T-helper 1 cell treated with Interleukin-12 subunit alpha and Interleukin-12 subunit beta and Interleukin-4 antibody, amounts not matched to agents 30 μg/mL and 1 μg/mL, for 36 hours (primary cell): ENCODE data around the gene TUFT1.

Experiments
- H3K27ac Mint-ChIP-seq: one replicate; pipeline ENCODE4 v1.8.0; 2021; ENCODE audit warnings: mild to moderate bottlenecking, mixed read lengths
- H3K27me3 Mint-ChIP-seq: one replicate; pipeline ENCODE4 v1.8.0; 2021; ENCODE audit warnings: low read depth, mixed read lengths
- H3K36me3 Mint-ChIP-seq: one replicate; pipeline ENCODE4 v1.8.0; 2021; ENCODE audit warnings: low read depth, mixed read lengths
- H3K4me1 Mint-ChIP-seq: one replicate; pipeline ENCODE4 v1.8.0; 2021; ENCODE audit warnings: low read depth, mixed read lengths
- H3K4me3 Mint-ChIP-seq: one replicate; pipeline ENCODE4 v1.8.0; 2021; ENCODE audit warnings: mild to moderate bottlenecking, moderate library complexity, mixed read lengths
- H3K9me3 Mint-ChIP-seq: one replicate; pipeline ENCODE4 v1.8.0; 2021; ENCODE audit warnings: mixed read lengths

The TUFT1 gene

GRCh38 chr1:151540021-151540981 lies at the start of gene TUFT1:
TUFT1 (plus strand) TSS chr1:151540309; CDS start chr1:151540367, 58 bp downstream.
- H3K36me3 Mint-ChIP-seq: no peaks in the 10 kb centered on the region
- H3K9me3 Mint-ChIP-seq: no peaks in the 10 kb centered on the region
- peak within 1 kb of the TSS; percentile 57 for H3K27ac Mint-ChIP-seq
- H3K4me3 Mint-ChIP-seq: peak within 1 kb of the TSS; percentile 90
- peaks cover 19% of the 10 kb centered on the region for H3K4me1 Mint-ChIP-seq
- H3K27me3 Mint-ChIP-seq: peaks cover 6% of the 10 kb centered on the region

GRCh38 chr1:151491641-151492040 lies 48.5 kb upstream of the TUFT1 start:
- H3K9me3 Mint-ChIP-seq: no peaks in the 10 kb centered on the region
- no peak overlapping the region for H3K27ac Mint-ChIP-seq
- H3K4me3 Mint-ChIP-seq: no peak overlapping the region

GRCh38 chr1:151492120-151492519 lies 48.0 kb upstream of the TUFT1 start:
- Mint-ChIP-seq H3K4me1 (peaks cover 1% of the 10 kb centered on the region), H3K4me3 (no peak overlapping the region), H3K9me3 (no peaks in the 10 kb centered on the region), H3K27ac (no peak overlapping the region), H3K36me3 (no peaks in the 10 kb centered on the region), H3K27me3 (no peaks in the 10 kb centered on the region)

More at GRCh38 chr1:151491641-151492040, 48.5 kb upstream of the TUFT1 start:
- H3K27me3 Mint-ChIP-seq: peaks cover under 1% of the 10 kb centered on the region
- H3K36me3 Mint-ChIP-seq: no peaks in the 10 kb centered on the region
- H3K4me1 Mint-ChIP-seq: peaks cover 1% of the 10 kb centered on the region

- Mint-ChIP-seq H3K9me3 (no peaks in the 10 kb centered on the region), H3K4me1 (peaks cover 1% of the 10 kb centered on the region), H3K27me3 (no peaks in the 10 kb centered on the region), H3K4me3 (no peak overlapping the region), H3K27ac (no peak overlapping the region), H3K36me3 (no peaks in the 10 kb centered on the region)
These were observed 47.1 kb upstream of the TUFT1 start for GRCh38 chr1:151493042-151493441.

DNA sequence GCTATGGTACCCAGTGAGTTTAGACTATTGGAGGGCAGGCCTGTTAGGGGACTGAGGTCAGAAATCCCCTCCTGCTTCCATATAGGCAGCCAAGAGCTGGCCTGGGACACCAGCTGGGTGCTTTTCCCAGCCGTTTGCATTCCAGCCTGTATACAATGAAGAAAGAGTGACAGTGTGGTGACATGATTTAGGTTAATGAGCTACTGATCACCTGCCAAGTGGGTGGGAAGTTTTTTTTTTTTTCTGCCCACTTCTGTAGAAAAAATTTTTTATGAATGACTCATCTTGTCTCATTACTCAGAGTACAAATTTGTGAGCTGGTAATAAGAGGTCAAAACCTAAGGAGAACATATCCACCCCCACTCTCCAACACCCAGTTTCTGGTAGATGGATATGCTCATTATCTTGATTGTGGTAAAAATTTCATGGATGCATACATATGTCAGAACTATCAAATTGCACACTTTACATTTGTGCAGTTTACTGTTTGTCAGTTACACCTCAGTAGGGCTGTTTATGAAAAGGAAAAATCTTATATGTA lies 45.3 kb upstream of the TUFT1 start:
- Mint-ChIP-seq H3K9me3 (no peaks in the 10 kb centered on the region), H3K36me3 (no peaks in the 10 kb centered on the region), H3K4me1 (peaks cover 1% of the 10 kb centered on the region), H3K27me3 (no peaks in the 10 kb centered on the region), H3K4me3 (no peak overlapping the region), H3K27ac (no peak overlapping the region)

GRCh38 chr1:151495316-151495715 lies 44.8 kb upstream of the TUFT1 start:
- peaks cover 1% of the 10 kb centered on the region for H3K4me1 Mint-ChIP-seq
- H3K4me3 Mint-ChIP-seq: no peak overlapping the region
- no peaks in the 10 kb centered on the region for H3K27me3 Mint-ChIP-seq
- H3K36me3 Mint-ChIP-seq: no peaks in the 10 kb centered on the region
- H3K9me3 Mint-ChIP-seq: no peaks in the 10 kb centered on the region
- no peak overlapping the region for H3K27ac Mint-ChIP-seq

DNA sequence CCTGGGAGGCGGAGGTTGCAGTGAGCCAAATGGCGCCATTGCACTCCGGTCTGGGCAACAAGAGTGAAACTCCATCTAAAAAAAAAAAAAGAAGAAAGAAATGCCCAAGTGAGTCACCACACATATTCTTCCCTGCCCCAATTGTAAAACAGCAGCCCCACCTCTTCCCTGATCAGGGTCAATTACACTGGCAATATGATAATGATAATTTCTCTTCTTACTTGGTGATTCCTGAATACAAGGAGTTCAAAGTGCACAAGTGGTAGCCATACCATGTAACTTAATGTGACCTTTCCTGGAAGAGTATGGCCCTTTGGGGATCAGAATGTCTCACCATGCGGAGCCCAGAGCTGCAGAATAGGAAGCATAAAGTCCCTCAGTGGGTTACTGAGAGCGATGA lies 40.7 kb upstream of the TUFT1 start:
- H3K27ac Mint-ChIP-seq: no peak overlapping the region
- H3K4me1 Mint-ChIP-seq: peaks cover 1% of the 10 kb centered on the region
- no peaks in the 10 kb centered on the region for H3K9me3 Mint-ChIP-seq
- H3K4me3 Mint-ChIP-seq: no peak overlapping the region
- H3K27me3 Mint-ChIP-seq: peaks cover 3% of the 10 kb centered on the region
- no peaks in the 10 kb centered on the region for H3K36me3 Mint-ChIP-seq

DNA sequence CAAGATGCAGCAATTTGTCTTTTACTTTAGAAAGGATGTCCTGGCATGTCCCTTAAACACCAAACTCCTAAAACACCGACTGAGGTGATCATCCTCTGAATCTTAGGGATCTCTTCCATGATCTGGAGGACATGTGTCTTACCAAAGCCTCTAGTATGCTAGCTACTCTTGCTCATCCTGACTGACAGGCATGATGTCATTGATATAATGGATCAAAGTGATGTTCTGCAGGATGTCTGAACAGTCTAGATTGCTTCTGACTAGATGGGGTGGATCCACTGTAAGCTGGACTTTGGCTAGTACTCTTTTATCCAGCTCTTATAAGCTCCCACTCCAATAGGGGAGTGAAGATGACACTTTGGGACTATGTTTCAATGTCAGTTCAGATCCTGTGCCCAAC lies 40.2 kb upstream of the TUFT1 start:
- Mint-ChIP-seq H3K9me3 (no peaks in the 10 kb centered on the region), H3K27ac (no peak overlapping the region), H3K36me3 (no peaks in the 10 kb centered on the region), H3K27me3 (peaks cover 3% of the 10 kb centered on the region), H3K4me1 (peaks cover 1% of the 10 kb centered on the region), H3K4me3 (no peak overlapping the region)

- Mint-ChIP-seq H3K4me1 (no peaks in the 10 kb centered on the region), H3K36me3 (no peaks in the 10 kb centered on the region), H3K27ac (no peak overlapping the region), H3K4me3 (no peak overlapping the region), H3K27me3 (peaks cover 12% of the 10 kb centered on the region), H3K9me3 (no peaks in the 10 kb centered on the region)
These were observed 38.6 kb upstream of the TUFT1 start for GRCh38 chr1:151501474-151501873.

DNA sequence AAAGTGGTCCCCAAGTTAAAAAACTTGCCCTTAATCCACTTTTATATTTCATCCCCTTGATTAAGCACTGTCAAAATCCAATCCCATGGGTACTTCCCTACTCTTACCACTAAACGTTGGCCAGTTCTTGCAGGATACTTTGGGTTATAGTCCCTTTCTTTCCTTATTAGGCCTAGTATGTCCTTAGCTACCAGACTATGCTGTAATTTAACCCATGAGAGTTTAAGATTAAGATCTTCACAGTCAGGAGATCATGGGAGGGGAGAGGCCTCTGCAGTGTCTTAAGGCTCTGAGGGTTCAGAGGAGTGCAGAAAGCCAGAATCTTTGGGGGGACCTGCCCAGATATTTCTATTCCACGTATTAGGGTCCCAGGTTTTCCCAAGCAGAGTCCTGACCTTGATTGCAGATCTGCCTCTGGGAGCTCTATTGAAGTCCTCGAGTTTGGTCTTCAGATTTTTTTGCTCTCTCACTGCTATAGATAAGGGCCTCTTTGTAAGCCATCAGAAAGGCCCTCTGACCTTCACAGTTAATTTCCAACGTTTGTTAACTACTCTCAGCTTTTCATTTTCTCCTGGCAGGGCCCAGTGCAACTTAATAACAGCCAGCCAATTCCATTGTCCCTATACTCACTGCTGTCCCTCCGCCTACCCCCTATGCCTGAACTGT lies 37.9 kb upstream of the TUFT1 start:
- no peaks in the 10 kb centered on the region for H3K9me3 Mint-ChIP-seq
- H3K27me3 Mint-ChIP-seq: peaks cover 15% of the 10 kb centered on the region
- no peak overlapping the region for H3K27ac Mint-ChIP-seq
- H3K4me1 Mint-ChIP-seq: no peaks in the 10 kb centered on the region
- no peaks in the 10 kb centered on the region for H3K36me3 Mint-ChIP-seq
- H3K4me3 Mint-ChIP-seq: no peak overlapping the region

DNA sequence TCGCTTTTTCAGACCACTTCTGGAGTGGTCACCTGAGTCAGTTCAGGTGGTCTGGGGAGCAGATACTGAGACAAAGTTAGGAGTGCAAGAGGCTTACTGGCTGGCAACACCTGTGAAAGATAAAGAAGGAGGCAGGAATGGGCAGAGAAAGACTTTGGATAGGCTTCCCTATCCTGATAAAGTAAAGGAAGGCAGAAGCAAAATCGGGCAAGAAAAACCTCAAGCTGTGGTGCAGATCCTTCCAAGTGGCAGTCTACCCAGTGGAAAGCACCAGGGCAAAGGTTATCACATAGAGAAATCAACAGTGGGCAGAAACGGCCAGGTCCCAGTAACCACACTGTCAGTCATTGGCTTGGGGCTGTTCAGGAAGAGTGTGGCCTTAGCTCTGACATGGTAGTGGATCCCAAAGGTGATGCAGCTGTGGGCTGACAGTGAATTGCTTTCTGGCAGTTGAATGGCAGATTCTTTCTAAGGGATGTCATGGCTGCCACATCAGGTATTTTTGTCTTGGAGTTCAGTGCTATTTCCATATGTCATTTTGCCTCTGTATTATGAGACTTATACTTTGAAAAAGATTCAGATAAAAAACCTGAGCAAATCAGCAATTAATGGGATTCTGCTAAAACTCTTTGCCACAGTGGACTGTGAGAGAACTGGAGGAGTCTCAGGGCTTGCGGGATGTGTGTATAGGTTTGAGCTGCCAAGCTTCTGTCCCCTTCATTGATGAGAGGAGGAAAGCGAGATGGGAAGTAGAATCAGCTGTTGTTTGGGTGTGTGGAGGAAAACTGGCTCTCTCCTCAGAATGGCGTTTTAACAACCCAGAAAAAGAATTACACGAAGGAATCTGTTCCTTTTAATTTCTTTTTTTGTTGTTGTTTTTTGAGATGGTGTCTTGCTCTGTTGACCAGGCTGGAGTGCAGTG lies 37.0 kb upstream of the TUFT1 start:
- Mint-ChIP-seq H3K27me3 (peaks cover 16% of the 10 kb centered on the region), H3K9me3 (no peaks in the 10 kb centered on the region)

GRCh38 chr1:151504252-151504651 lies 35.9 kb upstream of the TUFT1 start:
- no peak overlapping the region for H3K4me3 Mint-ChIP-seq
- H3K9me3 Mint-ChIP-seq: no peaks in the 10 kb centered on the region
- H3K36me3 Mint-ChIP-seq: no peaks in the 10 kb centered on the region
- no peak overlapping the region for H3K27ac Mint-ChIP-seq
- H3K4me1 Mint-ChIP-seq: no peaks in the 10 kb centered on the region
- peaks cover 19% of the 10 kb centered on the region for H3K27me3 Mint-ChIP-seq

More for the DNA sequence above, 37.0 kb upstream of the TUFT1 start:
- no peak overlapping the region for H3K4me3 Mint-ChIP-seq
- no peaks in the 10 kb centered on the region for H3K4me1 Mint-ChIP-seq
- no peak overlapping the region for H3K27ac Mint-ChIP-seq
- H3K36me3 Mint-ChIP-seq: no peaks in the 10 kb centered on the region

DNA sequence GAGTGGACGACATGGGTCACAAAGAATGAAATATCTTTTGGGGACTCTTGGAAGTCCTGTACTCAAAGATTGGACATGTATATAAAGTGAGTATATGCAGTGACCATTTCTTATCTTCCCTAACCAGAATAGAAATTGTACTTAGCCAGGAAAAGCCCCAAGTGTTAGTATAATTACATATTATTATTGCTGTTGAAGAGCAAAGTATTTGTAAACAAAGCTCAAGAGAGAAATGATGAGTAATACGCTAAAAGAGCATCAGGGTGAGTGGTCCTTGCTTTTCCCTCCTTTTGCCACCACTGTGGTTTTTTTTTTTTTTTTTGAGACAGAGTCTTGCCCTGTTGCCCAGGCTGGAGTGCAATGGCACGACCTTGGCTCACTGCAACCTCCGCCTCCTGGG lies 35.4 kb upstream of the TUFT1 start:
- H3K9me3 Mint-ChIP-seq: no peaks in the 10 kb centered on the region
- H3K36me3 Mint-ChIP-seq: no peaks in the 10 kb centered on the region
- H3K4me1 Mint-ChIP-seq: no peaks in the 10 kb centered on the region
- peaks cover 22% of the 10 kb centered on the region for H3K27me3 Mint-ChIP-seq
- no peak overlapping the region for H3K27ac Mint-ChIP-seq
- H3K4me3 Mint-ChIP-seq: no peak overlapping the region

DNA sequence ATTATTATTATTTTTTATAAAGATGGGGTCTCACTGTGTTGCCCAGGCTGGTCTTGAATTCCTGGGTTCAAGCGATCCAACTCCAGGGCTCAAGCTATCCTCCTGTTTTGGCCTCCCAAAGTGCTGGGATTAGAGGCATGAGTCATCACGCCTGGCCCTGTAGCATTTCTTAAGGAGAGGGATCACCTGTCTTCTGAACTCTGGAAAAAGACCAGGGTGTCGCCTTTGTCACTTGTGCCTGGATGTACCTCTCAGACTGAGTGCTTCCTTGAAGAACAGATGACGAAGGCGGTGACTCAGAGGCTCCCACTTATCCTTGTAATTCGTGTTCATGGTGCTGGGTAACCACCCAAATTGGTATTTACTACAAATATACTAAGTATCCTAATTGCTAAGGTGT lies 31.3 kb upstream of the TUFT1 start:
- H3K27ac Mint-ChIP-seq: no peak overlapping the region
- peaks cover 16% of the 10 kb centered on the region for H3K4me1 Mint-ChIP-seq
- H3K9me3 Mint-ChIP-seq: no peaks in the 10 kb centered on the region
- H3K36me3 Mint-ChIP-seq: no peaks in the 10 kb centered on the region
- H3K4me3 Mint-ChIP-seq: no peak overlapping the region
- peaks cover 32% of the 10 kb centered on the region for H3K27me3 Mint-ChIP-seq
